OCI-LY1 (cell line): ENCODE data around the gene ROBO1.

Experiments used
- H2AFZ ChIP-seq: fragments of 200-600 bp; sonication (generic), shearing (Covaris generic); 2 replicates; pipeline ENCODE4 v1.6.0; 2014; ENCODE audit warnings: antibody characterized with exemption, mild to moderate bottlenecking, low read length
- H3F3A ChIP-seq: fragments of 200-600 bp; sonication (generic), shearing (Covaris generic); 2 replicates; pipeline ENCODE4 v1.6.0; 2014; ENCODE audit warnings: mild to moderate bottlenecking, antibody characterized with exemption, low read length, moderate library complexity; ENCODE audit not compliant: insufficient read depth
- H3K27ac ChIP-seq: fragments of 200-600 bp; sonication (generic); 2 replicates; pipeline ENCODE4 v1.5.1; 2014; ENCODE audit warnings: low read length, mixed run types, mild to moderate bottlenecking, low read depth; ENCODE audit not compliant: poor library complexity, severe bottlenecking
- H3K27me3 ChIP-seq: fragments of 200-600 bp; sonication (generic); 2 replicates; pipeline ENCODE4 v1.6.0; 2014; ENCODE audit warnings: antibody characterized with exemption, mild to moderate bottlenecking, low read length, moderate library complexity; ENCODE audit not compliant: insufficient read depth
- H3K36me3 ChIP-seq: fragments of 200-600 bp; sonication (generic); 2 replicates; pipeline ENCODE4 v1.6.1; 2014; ENCODE audit warnings: mild to moderate bottlenecking, antibody characterized with exemption, low read length, moderate library complexity, mixed read lengths; ENCODE audit not compliant: insufficient read depth
- H3K4me1 ChIP-seq: fragments of 200-600 bp; sonication (generic); 2 replicates; pipeline ENCODE4 v1.5.1; 2014; ENCODE audit warnings: mild to moderate bottlenecking, low read length, moderate library complexity; ENCODE audit not compliant: insufficient read depth, severe bottlenecking
- H3K4me2 ChIP-seq: fragments of 200-600 bp; sonication (generic), shearing (Covaris generic); 2 replicates; pipeline ENCODE4 v1.6.1; 2014; ENCODE audit warnings: low read length
- H3K4me3 ChIP-seq: fragments of 200-600 bp; sonication (generic); 2 replicates; pipeline ENCODE4 v1.5.1; 2014; ENCODE audit warnings: low read length, low read depth, mild to moderate bottlenecking, mixed read lengths; ENCODE audit not compliant: poor library complexity, severe bottlenecking
- H3K79me2 ChIP-seq: fragments of 200-600 bp; shearing (Covaris generic); 2 replicates; pipeline ENCODE4 v1.6.1; 2016; ENCODE audit warnings: mixed run types, low read length, mixed read lengths; ENCODE audit not compliant: insufficient read depth
- H3K9ac ChIP-seq: fragments of 200-600 bp; sonication (generic), shearing (Covaris generic); 2 replicates; pipeline ENCODE4 v1.6.1; 2014; ENCODE audit warnings: mild to moderate bottlenecking, low read length, mixed read lengths
- H3K9me2 ChIP-seq: fragments of 200-600 bp; sonication (generic), shearing (Covaris generic); 2 replicates; pipeline ENCODE4 v1.6.1; 2014; ENCODE audit warnings: low read depth, mild to moderate bottlenecking, low read length, mixed read lengths
- H3K9me3 ChIP-seq: fragments of 200-600 bp; shearing (Covaris generic); 2 replicates; pipeline ENCODE4 v1.6.1; 2014; ENCODE audit warnings: low read length, mixed read lengths
- H4K20me1 ChIP-seq: fragments of 200-600 bp; sonication (generic), shearing (Covaris generic); 2 replicates; pipeline ENCODE4 v1.6.0; 2016; ENCODE audit warnings: mild to moderate bottlenecking, low read length; ENCODE audit not compliant: insufficient read depth
- CTCF ChIP-seq: fragments of 200-600 bp; sonication (generic), shearing (Covaris generic); IDR thresholded peaks from 2 replicates; pipeline ENCODE4 v1.5.1; 2017; ENCODE audit warnings: mild to moderate bottlenecking, antibody characterized with exemption, low read length, moderate library complexity, mixed read lengths
- EZH2 ChIP-seq: fragments of 200-600 bp; sonication (generic), shearing (Covaris generic); IDR thresholded peaks from 2 replicates; pipeline ENCODE4 v1.8.0; 2017; ENCODE audit warnings: borderline replicate concordance, mixed run types, mild to moderate bottlenecking, antibody characterized with exemption, low read length, moderate library complexity, mixed read lengths

Gene ROBO1

GRCh38 chr3:79427081-79427480, 340.7 kb downstream of the ROBO1 start:
- no peaks in the 10 kb centered on the region for H3K4me1 ChIP-seq
- no peak overlapping the region for H3K4me2 ChIP-seq
- no peak overlapping the region for H3K27ac ChIP-seq
- H3K36me3 ChIP-seq, result no peaks in the 10 kb centered on the region
- H4K20me1 ChIP-seq, result no peaks in the 10 kb centered on the region
- H3K4me3 ChIP-seq, result no peak overlapping the region
- no peaks in the 10 kb centered on the region for H3K27me3 ChIP-seq
- no peak overlapping the region for H3K9ac ChIP-seq
- H2AFZ ChIP-seq, result no peak overlapping the region
- no peaks in the 10 kb centered on the region for H3F3A ChIP-seq
- no peaks in the 10 kb centered on the region for H3K9me3 ChIP-seq
- TF ChIP-seq CTCF, result no peak
- TF ChIP-seq EZH2, result no peak
- no peaks in the 10 kb centered on the region for H3K9me2 ChIP-seq
- H3K79me2 ChIP-seq, result no peaks in the 10 kb centered on the region

GRCh38 chr3:79424811-79425210, 343.0 kb downstream of the ROBO1 start:
- Histone ChIP-seq H3K4me2 (no peak overlapping the region), H3K27ac (no peak overlapping the region), H4K20me1 (no peaks in the 10 kb centered on the region), H3K36me3 (no peaks in the 10 kb centered on the region), H3K4me1 (no peaks in the 10 kb centered on the region), H2AFZ (no peak overlapping the region), H3K4me3 (no peak overlapping the region), H3K9ac (no peak overlapping the region), H3K9me3 (no peaks in the 10 kb centered on the region), H3K9me2 (no peaks in the 10 kb centered on the region), H3K79me2 (no peaks in the 10 kb centered on the region), H3K27me3 (no peaks in the 10 kb centered on the region), H3F3A (no peaks in the 10 kb centered on the region)
- TF ChIP-seq CTCF, result no peak
- TF ChIP-seq EZH2, result no peak

GRCh38 chr3:79423417-79423816, 344.4 kb downstream of the ROBO1 start:
- no peak overlapping the region for H2AFZ ChIP-seq
- no peaks in the 10 kb centered on the region for H4K20me1 ChIP-seq
- H3K79me2 ChIP-seq, result no peaks in the 10 kb centered on the region
- H3K27ac ChIP-seq, result no peak overlapping the region
- no peaks in the 10 kb centered on the region for H3K4me1 ChIP-seq
- H3K4me2 ChIP-seq, result no peak overlapping the region
- TF ChIP-seq EZH2 (no peak), CTCF (no peak)
- H3F3A ChIP-seq, result no peaks in the 10 kb centered on the region
- no peak overlapping the region for H3K4me3 ChIP-seq
- no peaks in the 10 kb centered on the region for H3K27me3 ChIP-seq
- no peaks in the 10 kb centered on the region for H3K9me2 ChIP-seq
- H3K9ac ChIP-seq, result no peak overlapping the region
- no peaks in the 10 kb centered on the region for H3K36me3 ChIP-seq
- H3K9me3 ChIP-seq, result no peaks in the 10 kb centered on the region
